Esophagus muscularis mucosa (tissue), 3 donors: ENCODE results near the gene ZBTB5.

Source experiments
- POLR2A ChIP-seq: fragments of 450-650 bp; IDR thresholded peaks from one replicate; pipeline ENCODE4 v1.6.1; 2017; ENCODE audit warnings: antibody characterized with exemption, moderate library complexity, mild to moderate bottlenecking, low read depth
- POLR2AphosphoS5 ChIP-seq, 2 donors: sonication (generic); formaldehyde crosslinking; IDR thresholded peaks; one replicate each; pipeline ENCODE4 v1.6.1; 2017; ENCODE audit warnings: antibody characterized with exemption in 2 of 2
- TF ChIP-seq, protein P1 (sequence below), 3 experiments: fragments of 200-600 bp in 2 of 3; fragments of 450-650 bp in 1 of 3; sonication (generic) in 2 of 3; IDR thresholded peaks; one replicate each; pipeline ENCODE4 v1.5.1; 2017 to 2019; ENCODE audit warnings: antibody characterized with exemption in 3 of 3, mild to moderate bottlenecking in 2 of 3, moderate library complexity in 1 of 3

- TF ChIP-seq POLR2AphosphoS5 (IDR thresholded peaks at IDR 0.05): no peak
- TF ChIP-seq, protein P1, sequence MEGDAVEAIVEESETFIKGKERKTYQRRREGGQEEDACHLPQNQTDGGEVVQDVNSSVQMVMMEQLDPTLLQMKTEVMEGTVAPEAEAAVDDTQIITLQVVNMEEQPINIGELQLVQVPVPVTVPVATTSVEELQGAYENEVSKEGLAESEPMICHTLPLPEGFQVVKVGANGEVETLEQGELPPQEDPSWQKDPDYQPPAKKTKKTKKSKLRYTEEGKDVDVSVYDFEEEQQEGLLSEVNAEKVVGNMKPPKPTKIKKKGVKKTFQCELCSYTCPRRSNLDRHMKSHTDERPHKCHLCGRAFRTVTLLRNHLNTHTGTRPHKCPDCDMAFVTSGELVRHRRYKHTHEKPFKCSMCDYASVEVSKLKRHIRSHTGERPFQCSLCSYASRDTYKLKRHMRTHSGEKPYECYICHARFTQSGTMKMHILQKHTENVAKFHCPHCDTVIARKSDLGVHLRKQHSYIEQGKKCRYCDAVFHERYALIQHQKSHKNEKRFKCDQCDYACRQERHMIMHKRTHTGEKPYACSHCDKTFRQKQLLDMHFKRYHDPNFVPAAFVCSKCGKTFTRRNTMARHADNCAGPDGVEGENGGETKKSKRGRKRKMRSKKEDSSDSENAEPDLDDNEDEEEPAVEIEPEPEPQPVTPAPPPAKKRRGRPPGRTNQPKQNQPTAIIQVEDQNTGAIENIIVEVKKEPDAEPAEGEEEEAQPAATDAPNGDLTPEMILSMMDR (IDR thresholded peaks at IDR 0.05): no peak
- TF ChIP-seq POLR2A: no peak
These were observed 33.2 kb downstream of the ZBTB5 start for GRCh38 chr9:37432020-37432419.
